ENCODE data around the gene PTPRT.

The PTPRT gene

GRCh38 chr20:42611889-42612837, 577.5 kb downstream of the PTPRT start:
- DNase-seq (ENCODE audit: low spot score) = no peak

GRCh38 chr20:42611423-42611822, 578.3 kb downstream of the PTPRT start:
- DNase-seq (ENCODE audit: low spot score) = no peak

- no peak for DNase-seq (ENCODE audit: low spot score)
Measured at GRCh38 chr20:42610070-42610469, 579.6 kb downstream of the PTPRT start.

GRCh38 chr20:42609618-42610017, 580.1 kb downstream of the PTPRT start:
- DNase-seq (ENCODE audit: low spot score) = no peak

- DNase-seq (ENCODE audit: low spot score) = no peak
Measured at GRCh38 chr20:42604998-42605956, 584.4 kb downstream of the PTPRT start.

- no peak for DNase-seq (ENCODE audit: low spot score)
Measured at GRCh38 chr20:42603655-42604054, 586.1 kb downstream of the PTPRT start.

- no peak for DNase-seq (ENCODE audit: low spot score)
Measured at GRCh38 chr20:42598581-42598980, 591.1 kb downstream of the PTPRT start.

- DNase-seq (ENCODE audit: low spot score) = no peak
Measured at GRCh38 chr20:42595625-42596024, 594.1 kb downstream of the PTPRT start.

- DNase-seq (ENCODE audit: low spot score) = no peak
Measured at GRCh38 chr20:42594659-42595058, 595.0 kb downstream of the PTPRT start.

GRCh38 chr20:42594011-42594410, 595.7 kb downstream of the PTPRT start:
- DNase-seq (ENCODE audit: low spot score) = no peak

- no peak for DNase-seq (ENCODE audit: low spot score)
Measured at GRCh38 chr20:42589976-42590639, 599.6 kb downstream of the PTPRT start.

GRCh38 chr20:42588847-42589246, 600.9 kb downstream of the PTPRT start:
- DNase-seq (ENCODE audit: low spot score) = no peak

GRCh38 chr20:42587427-42587826, 602.3 kb downstream of the PTPRT start:
- DNase-seq (ENCODE audit: low spot score) = no peak

- no peak for DNase-seq (ENCODE audit: low spot score)
Measured at GRCh38 chr20:42581311-42581710, 608.4 kb downstream of the PTPRT start.

- no peak for DNase-seq (ENCODE audit: low spot score)
Measured at GRCh38 chr20:42576167-42576566, 613.5 kb downstream of the PTPRT start.

- DNase-seq (ENCODE audit: low spot score) = no peak
Measured at GRCh38 chr20:42572320-42573016, 617.2 kb downstream of the PTPRT start.

- no peak for DNase-seq (ENCODE audit: low spot score)
Measured at GRCh38 chr20:42567409-42567808, 622.3 kb downstream of the PTPRT start.

- no peak for DNase-seq (ENCODE audit: low spot score)
Measured at GRCh38 chr20:42565235-42565995, 624.3 kb downstream of the PTPRT start.

GRCh38 chr20:42559665-42560064, 630.0 kb downstream of the PTPRT start:
- no peak for DNase-seq (ENCODE audit: low spot score)

GRCh38 chr20:42556575-42556974, 633.1 kb downstream of the PTPRT start:
- DNase-seq (ENCODE audit: low spot score) = no peak

- DNase-seq (ENCODE audit: low spot score) = no peak
Measured at GRCh38 chr20:42553374-42553773, 636.3 kb downstream of the PTPRT start.

All from LoVo (cell line).